ENCODE results near the gene DCXR. TPM values are rescaled to one million over a fixed set of nuclear protein-coding genes. Genes with fewer than 3 reads are reported as not detected.

DCXR gene
- total RNA-seq, 2 experiments from 2014 or later = 120 to 124 TPM

DNA sequence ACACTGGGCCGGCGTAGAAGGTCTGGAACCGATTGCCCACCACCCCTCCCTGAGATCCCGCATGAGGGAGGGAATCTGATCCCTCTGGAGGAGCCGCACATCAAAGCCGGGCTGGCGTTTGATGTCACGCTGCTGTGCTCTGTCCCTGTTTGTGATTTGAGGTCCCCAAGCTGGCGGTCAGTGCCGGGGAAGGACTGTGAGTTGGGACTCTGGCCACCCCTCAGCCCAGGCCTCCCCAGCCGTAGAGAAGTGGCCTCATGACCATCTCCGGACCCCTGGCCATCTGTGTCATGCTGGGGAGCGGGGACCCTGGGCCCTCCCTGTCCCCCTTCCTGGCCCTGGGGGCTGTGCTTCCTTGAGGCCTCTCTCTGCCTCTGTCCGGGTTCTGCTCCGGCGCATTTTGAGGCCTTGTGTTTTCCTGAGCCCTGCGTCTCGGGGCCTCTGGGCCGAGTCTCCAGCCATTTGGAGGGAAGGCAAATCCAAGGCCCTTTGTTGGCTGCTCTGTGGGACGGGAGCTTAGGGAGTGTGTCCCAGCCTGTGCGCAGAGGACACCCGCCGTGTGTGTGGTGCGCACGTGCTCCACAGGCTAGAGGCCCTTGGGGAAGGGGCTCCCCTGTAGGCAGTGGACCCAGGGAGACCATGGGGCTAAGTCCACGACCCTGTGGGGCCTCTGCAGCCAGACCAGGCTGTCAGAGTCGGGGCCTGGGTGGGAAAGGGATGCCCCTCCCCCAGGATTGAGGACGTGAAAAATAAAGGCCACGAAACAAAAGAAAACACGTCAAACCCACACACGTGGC, 45.0 kb downstream of the DCXR start:
- no peak overlapping the region for H3K27ac Mint-ChIP-seq
- no peak for ATAC-seq
- H3K27me3 Mint-ChIP-seq = no peaks in the 10 kb centered on the region
- CTCF ChIA-PET = no interaction called here
- H3K9me3 Mint-ChIP-seq (ENCODE audit: low read depth) = no peaks in the 10 kb centered on the region
- no peak for DNase-seq
- no peaks in the 10 kb centered on the region for H3K4me1 Mint-ChIP-seq
- no peak overlapping the region for H3K4me3 Mint-ChIP-seq
- no peaks in the 10 kb centered on the region for H3K36me3 Mint-ChIP-seq

DNA sequence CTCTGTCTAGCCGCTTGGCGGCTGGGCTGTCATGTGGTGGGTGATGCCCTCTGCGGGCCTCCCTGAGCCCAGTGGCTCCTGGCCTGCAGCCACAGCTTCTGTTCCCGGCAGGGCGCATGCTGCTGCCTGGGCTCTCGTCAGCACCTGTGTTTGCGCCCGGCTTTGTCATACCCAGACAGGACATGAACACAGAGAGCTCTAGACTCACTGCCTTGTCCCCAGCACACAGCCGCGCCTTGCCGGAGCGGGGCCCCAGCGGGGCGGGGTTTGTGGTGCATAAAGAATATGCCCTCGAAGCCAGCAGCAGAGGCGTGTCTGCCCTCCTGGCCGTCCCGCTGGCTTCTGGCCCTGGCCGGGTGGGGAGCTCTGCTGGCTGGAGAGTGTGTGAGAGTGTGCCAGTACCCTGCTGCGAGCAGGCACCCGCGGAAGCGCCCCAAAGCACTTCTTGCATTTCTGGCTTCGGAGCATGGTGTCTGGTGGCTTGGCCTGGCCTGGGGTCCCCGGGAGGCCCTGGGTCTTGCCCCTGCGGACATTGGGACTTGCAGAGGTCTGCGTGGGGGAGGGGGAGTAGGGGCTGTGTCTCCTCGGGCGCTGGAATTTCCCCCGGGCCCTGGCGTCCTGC, 45.7 kb downstream of the DCXR start:
- CTCF ChIA-PET = interaction anchor here (0.5 kb wide), 1 partner anchor 139 kb away, joined by 5 read pairs; no protein-coding TSS in a partner anchor
- Mint-ChIP-seq H3K4me3 (no peak overlapping the region), H3K27me3 (no peaks in the 10 kb centered on the region), H3K9me3 (ENCODE audit: low read depth) (no peaks in the 10 kb centered on the region), H3K4me1 (no peaks in the 10 kb centered on the region), H3K36me3 (no peaks in the 10 kb centered on the region), H3K27ac (no peak overlapping the region)
- ATAC-seq (no peak), DNase-seq (no peak)

DNA sequence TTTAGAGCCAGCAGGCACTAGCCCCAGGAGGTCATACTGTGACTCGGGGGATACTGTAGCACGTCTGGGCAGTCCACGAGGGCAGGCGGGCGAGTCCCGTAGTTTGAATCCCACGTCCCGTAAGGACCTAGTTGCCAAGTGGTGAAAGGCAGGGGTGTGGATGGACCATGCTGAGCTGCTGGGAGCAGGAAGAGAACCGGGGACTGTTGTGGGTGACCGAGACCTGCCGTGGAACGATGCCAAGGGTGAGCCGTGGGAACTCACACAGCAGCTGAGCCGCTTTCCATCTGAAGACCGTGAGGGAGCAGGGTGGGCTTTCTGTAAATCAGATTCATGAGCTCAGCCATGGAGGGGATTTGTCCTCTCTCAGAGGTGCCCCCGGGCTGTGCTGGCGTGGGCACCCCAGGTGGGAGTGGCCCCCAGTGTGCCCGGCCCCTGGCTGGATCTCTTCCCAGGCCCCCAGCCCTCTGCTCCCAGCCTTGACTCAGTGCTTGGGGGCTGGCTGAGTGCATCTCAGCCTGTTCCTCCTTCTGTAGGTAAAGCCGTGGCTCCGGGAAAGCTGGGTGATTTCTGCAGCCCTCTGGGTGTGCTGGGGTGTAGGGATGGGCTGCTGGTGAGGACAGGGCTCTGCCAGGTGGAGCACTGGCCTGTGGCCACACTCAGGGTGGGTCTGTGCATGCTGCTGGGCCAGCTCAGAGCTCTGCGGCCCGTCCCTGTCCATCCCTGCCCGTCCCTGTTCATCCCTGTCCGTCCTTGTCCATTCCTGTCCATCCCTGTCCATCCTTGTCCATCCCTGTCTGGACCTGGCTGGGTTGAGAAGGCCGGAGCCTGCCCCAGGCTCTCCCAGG, 46.4 kb downstream of the DCXR start:
- H3K36me3 Mint-ChIP-seq = no peaks in the 10 kb centered on the region
- H3K4me1 Mint-ChIP-seq = no peaks in the 10 kb centered on the region
- no peaks in the 10 kb centered on the region for H3K9me3 Mint-ChIP-seq (ENCODE audit: low read depth)
- ATAC-seq = no peak
- no peaks in the 10 kb centered on the region for H3K27me3 Mint-ChIP-seq
- DNase-seq = no peak
- no peak overlapping the region for H3K27ac Mint-ChIP-seq
- H3K4me3 Mint-ChIP-seq = no peak overlapping the region
- CTCF ChIA-PET = interaction anchor here (0.5 kb wide), 1 partner anchor 139 kb away, joined by 5 read pairs; no protein-coding TSS in a partner anchor

DNA sequence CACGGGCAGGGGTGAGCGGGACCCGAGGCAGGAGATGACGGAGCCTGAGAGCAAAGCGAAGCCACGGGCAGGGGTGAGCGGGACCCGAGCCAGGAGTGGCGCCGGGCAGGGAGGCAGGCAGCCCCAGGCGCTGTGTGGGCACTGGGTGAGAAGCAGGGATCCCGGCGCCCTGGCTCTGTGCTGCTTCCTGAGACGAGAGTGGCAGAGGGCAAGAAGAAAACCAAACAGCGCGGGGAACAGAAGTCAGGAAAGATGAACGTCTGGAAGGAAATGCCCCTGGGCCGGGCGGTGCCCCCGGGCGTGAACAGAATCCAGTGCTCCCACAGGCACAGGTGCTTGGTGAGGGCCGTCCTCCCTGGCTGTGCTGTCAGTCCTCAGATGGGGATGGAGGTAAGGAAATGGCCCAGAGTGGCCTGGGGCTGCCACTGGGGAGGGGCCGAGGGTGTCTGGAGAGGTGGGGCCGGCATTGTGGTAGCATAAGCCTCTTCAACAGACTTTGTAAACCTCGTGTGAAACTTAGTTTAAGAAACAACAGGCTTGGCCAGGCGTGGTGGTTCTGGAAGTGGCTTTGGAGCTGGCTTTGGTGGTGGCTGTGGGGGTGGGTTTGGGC, 50.2 kb downstream of the DCXR start:
- no peak overlapping the region for H3K27ac Mint-ChIP-seq
- H3K36me3 Mint-ChIP-seq = peaks cover 8% of the 10 kb centered on the region
- no peak overlapping the region for H3K4me3 Mint-ChIP-seq
- ATAC-seq (no peak), DNase-seq (no peak)
- no peaks in the 10 kb centered on the region for H3K27me3 Mint-ChIP-seq
- no peaks in the 10 kb centered on the region for H3K9me3 Mint-ChIP-seq (ENCODE audit: low read depth)
- CTCF ChIA-PET = interaction anchor here (0.7 kb wide), 1 partner anchor 133 kb away, joined by 3 read pairs; no protein-coding TSS in a partner anchor
- H3K4me1 Mint-ChIP-seq = no peaks in the 10 kb centered on the region

DNA sequence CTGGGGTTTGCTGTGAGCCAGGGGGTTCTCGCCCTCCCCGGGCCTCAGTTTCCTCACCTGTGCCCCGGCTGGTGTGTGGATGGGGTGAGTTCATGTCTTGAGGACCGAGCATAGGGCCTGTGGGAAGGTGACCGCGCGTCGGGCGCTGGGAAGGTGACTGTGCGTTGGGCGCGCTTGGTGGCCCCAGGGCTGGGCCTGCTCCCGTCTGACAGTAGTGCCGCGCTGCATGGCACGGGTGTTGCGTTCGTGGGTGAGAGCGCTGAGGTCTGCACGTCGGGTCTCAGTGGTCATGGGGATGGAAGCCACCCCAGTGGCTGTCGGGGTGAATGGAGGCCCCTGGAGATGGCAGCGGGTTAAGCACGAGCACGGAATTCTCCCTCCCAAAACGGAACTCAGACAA, 50.9 kb downstream of the DCXR start:
- Mint-ChIP-seq H3K27ac (no peak overlapping the region), H3K9me3 (ENCODE audit: low read depth) (no peaks in the 10 kb centered on the region), H3K27me3 (no peaks in the 10 kb centered on the region), H3K4me3 (no peak overlapping the region), H3K36me3 (peaks cover 8% of the 10 kb centered on the region), H3K4me1 (peaks cover under 1% of the 10 kb centered on the region)
- no peak for ATAC-seq
- DNase-seq = no peak
- CTCF ChIA-PET = interaction anchor here (1.6 kb wide), 1 partner anchor 33 kb away, joined by 10 read pairs; no protein-coding TSS in a partner anchor

Other genes with a start within 250 kb of the DCXR start
- gene GCGR, start 233.5 kb downstream of the DCXR start, total RNA-seq = not detected
- gene MCRIP1, start 204.4 kb downstream of the DCXR start, total RNA-seq = 10 to 100 TPM; 49.9 to 50.1 TPM
- gene PPP1R27, start 202.6 kb downstream of the DCXR start, total RNA-seq = not detected
- gene P4HB, start 177.2 kb downstream of the DCXR start, total RNA-seq = 100 to 1,000 TPM; 333 to 416 TPM
- 100 to 1,000 TPM; 693 to 725 TPM for gene ARHGDIA, start 166.4 kb downstream of the DCXR start, total RNA-seq
- gene ALYREF, start 146.1 kb downstream of the DCXR start, total RNA-seq = 100 to 1,000 TPM; 215 to 236 TPM
- gene ANAPC11, start 146.0 kb downstream of the DCXR start, total RNA-seq = 100 to 1,000 TPM; 138 to 155 TPM
- under 1 TPM in 1 of 2 experiments, not detected in 1; 0.23 TPM for gene NPB, start 135.5 kb downstream of the DCXR start, total RNA-seq
- gene PCYT2, start 126.3 kb downstream of the DCXR start, total RNA-seq = 10 to 100 TPM; 48.5 TPM
- 10 to 100 TPM; 55.1 to 61.0 TPM for gene SIRT7, start 119.5 kb downstream of the DCXR start, total RNA-seq
- 10 to 100 TPM; 20.2 to 23.8 TPM for gene MAFG, start 110.0 kb downstream of the DCXR start, total RNA-seq
- 10 to 100 TPM; 27.7 to 61.7 TPM for gene PYCR1, start 100.4 kb downstream of the DCXR start, total RNA-seq
- gene MYADML2, start 90.5 kb downstream of the DCXR start, total RNA-seq = not detected
- under 1 TPM in 1 of 2 experiments, not detected in 1; 0.21 TPM for gene NOTUM, start 76.5 kb downstream of the DCXR start, total RNA-seq
- gene ASPSCR1, start 60.1 kb downstream of the DCXR start, total RNA-seq = 10 to 100 TPM; 29.5 to 31.4 TPM
- 10 to 100 TPM; 80.2 to 91.3 TPM for gene CENPX, start 14.8 kb downstream of the DCXR start, total RNA-seq
- 10 to 100 TPM; 45.4 to 61.6 TPM for gene LRRC45, start 14.4 kb downstream of the DCXR start, total RNA-seq
- gene RAC3, start 6.0 kb downstream of the DCXR start, total RNA-seq = 1 to 10 TPM; 6.4 to 6.8 TPM
- 10 to 100 TPM; 20.9 to 23.0 TPM for gene RFNG, start 14.1 kb upstream of the DCXR start, total RNA-seq
- 100 to 1,000 TPM in 1 of 2 experiments, 10 to 100 TPM in 1; 92.4 to 106 TPM for gene GPS1, start 14.2 kb upstream of the DCXR start, total RNA-seq
- gene DUS1L, start 28.1 kb upstream of the DCXR start, total RNA-seq = 100 to 1,000 TPM; 134 to 139 TPM
- 100 to 1,000 TPM; 229 to 277 TPM for gene FASN, start 60.5 kb upstream of the DCXR start, total RNA-seq
- gene CCDC57, start 175.1 kb upstream of the DCXR start, total RNA-seq = 10 to 100 TPM; 70.2 to 73.9 TPM
- 100 to 1,000 TPM; 119 to 148 TPM for gene SLC16A3, start 191.3 kb upstream of the DCXR start, total RNA-seq
- 100 to 1,000 TPM; 120 to 139 TPM for gene CSNK1D, start 236.0 kb upstream of the DCXR start, total RNA-seq

Measured in activated CD8-positive, alpha-beta memory T cell treated with anti-CD3 and anti-CD28 coated beads, Interleukin-2, amount 10 ng/mL, durations not matched to agents 7 days and 5 days (primary cell).